Cardiac fibroblast (primary cell): ENCODE results near the gene MBOAT2.

Experiments used
- DNase-seq, 2 donors: peaks; one replicate each; pipeline versions ENCODE4 v3.0.0 to v3.0.0-alpha.2; 2010; ENCODE audit warnings: low read depth in 2 of 2
- H3K4me3 ChIP-seq, 2 donors: replicated peaks in 1 of 2; 1 replicate in 1 of 2; 2 replicates in 1 of 2; pipeline ENCODE4 v1.5.1; 2011; ENCODE audit warnings: low read depth in 2 of 2, low read length in 2 of 2, mild to moderate bottlenecking in 2 of 2, moderate library complexity in 1 of 2
- CTCF ChIP-seq: IDR thresholded peaks from one replicate; pipeline ENCODE4 v1.5.1; 2011; ENCODE audit warnings: low read depth, mild to moderate bottlenecking, low read length, inconsistent platforms

MBOAT2 gene

GRCh38 chr2:8994386-8994785, 9.1 kb downstream of the MBOAT2 start:
- no peak overlapping the region for H3K4me3 ChIP-seq
- no peak for TF ChIP-seq CTCF
- DNase-seq, result no peak

GRCh38 chr2:8993902-8994278, 9.6 kb downstream of the MBOAT2 start:
- DNase-seq, result peak; percentile 27 to 82

GRCh38 chr2:8993196-8993901, 10.1 kb downstream of the MBOAT2 start:
- no peak for TF ChIP-seq CTCF
- no peak for DNase-seq

More at GRCh38 chr2:8993902-8994278, 9.6 kb downstream of the MBOAT2 start:
- TF ChIP-seq CTCF, result no peak
- no peak overlapping the region for H3K4me3 ChIP-seq

GRCh38 chr2:8992643-8993042, 10.8 kb downstream of the MBOAT2 start:
- no peak for DNase-seq
- no peak for TF ChIP-seq CTCF
- no peak overlapping the region for H3K4me3 ChIP-seq

More at GRCh38 chr2:8993196-8993901, 10.1 kb downstream of the MBOAT2 start:
- H3K4me3 ChIP-seq, result no peak overlapping the region

- TF ChIP-seq CTCF, result no peak
- no peak overlapping the region for H3K4me3 ChIP-seq
- no peak for DNase-seq
Observed at GRCh38 chr2:8989536-8990079, 13.9 kb downstream of the MBOAT2 start.

GRCh38 chr2:8987410-8987809, 16.1 kb downstream of the MBOAT2 start:
- H3K4me3 ChIP-seq, result no peak overlapping the region
- TF ChIP-seq CTCF, result no peak
- DNase-seq, result peak; percentile 67 to 71
